Endothelial cell of umbilical vein (primary cell): ENCODE data around the gene PDE4B.

Source experiments
- POLR2A ChIP-seq: IDR thresholded peaks from 2 replicates; pipeline ENCODE4 v1.6.1; 2012; ENCODE audit warnings: low read depth, mild to moderate bottlenecking, control low read depth, low read length
- TF ChIP-seq, protein P1 (sequence below): IDR thresholded peaks from 2 replicates; pipeline ENCODE4 v1.6.1; 2011; ENCODE audit not compliant: insufficient read depth, insufficient read length
- TF ChIP-seq, protein P2 (sequence below), 2 donors: IDR thresholded peaks; 1 replicate in 1 of 2; 2 replicates in 1 of 2; pipeline ENCODE4 v1.5.1; 2011; ENCODE audit warnings: low read length in 2 of 2, mild to moderate bottlenecking in 2 of 2, moderate library complexity in 2 of 2, control low read depth in 1 of 2, inconsistent platforms in 1 of 2, low read depth in 1 of 2; ENCODE audit not compliant: insufficient read depth in 1 of 2; ENCODE audit errors: extremely low read depth in 1 of 2

DNA sequence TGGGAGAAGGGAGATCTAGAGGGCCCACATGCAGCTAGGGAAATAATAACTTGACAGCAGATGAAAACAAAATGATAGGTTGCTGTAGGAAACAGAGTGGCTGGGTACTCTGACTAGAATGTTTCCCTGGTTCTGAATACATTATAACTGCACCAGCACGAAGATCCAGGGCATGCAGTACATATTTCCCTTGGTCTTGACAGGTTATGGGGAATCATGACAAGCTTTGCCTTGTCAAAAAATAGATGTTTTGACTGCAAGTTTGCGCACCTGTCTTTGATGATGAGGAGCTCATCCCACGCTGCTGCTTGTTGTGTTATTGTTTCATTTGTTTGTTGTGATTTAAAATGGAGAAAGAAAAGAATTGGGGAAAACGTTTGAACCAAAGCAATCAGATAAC, 292.9 kb downstream of the PDE4B start:
- TF ChIP-seq, protein P1, sequence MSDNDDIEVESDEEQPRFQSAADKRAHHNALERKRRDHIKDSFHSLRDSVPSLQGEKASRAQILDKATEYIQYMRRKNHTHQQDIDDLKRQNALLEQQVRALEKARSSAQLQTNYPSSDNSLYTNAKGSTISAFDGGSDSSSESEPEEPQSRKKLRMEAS: no peak
- TF ChIP-seq, protein P2, sequence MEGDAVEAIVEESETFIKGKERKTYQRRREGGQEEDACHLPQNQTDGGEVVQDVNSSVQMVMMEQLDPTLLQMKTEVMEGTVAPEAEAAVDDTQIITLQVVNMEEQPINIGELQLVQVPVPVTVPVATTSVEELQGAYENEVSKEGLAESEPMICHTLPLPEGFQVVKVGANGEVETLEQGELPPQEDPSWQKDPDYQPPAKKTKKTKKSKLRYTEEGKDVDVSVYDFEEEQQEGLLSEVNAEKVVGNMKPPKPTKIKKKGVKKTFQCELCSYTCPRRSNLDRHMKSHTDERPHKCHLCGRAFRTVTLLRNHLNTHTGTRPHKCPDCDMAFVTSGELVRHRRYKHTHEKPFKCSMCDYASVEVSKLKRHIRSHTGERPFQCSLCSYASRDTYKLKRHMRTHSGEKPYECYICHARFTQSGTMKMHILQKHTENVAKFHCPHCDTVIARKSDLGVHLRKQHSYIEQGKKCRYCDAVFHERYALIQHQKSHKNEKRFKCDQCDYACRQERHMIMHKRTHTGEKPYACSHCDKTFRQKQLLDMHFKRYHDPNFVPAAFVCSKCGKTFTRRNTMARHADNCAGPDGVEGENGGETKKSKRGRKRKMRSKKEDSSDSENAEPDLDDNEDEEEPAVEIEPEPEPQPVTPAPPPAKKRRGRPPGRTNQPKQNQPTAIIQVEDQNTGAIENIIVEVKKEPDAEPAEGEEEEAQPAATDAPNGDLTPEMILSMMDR (IDR thresholded peaks at IDR 0.05; ENCODE audit: extremely low read depth in 1 of 2, insufficient read depth in 1 of 2, low read depth in 1 of 2, low read length in 2 of 2): no peak
- TF ChIP-seq POLR2A: no peak
